DMS 273 (cell line): ENCODE measurements around the gene POU5F1.
"Not testable (repeated sequence)": the region's sequence is repeated elsewhere in the genome, so short reads cannot be mapped to it uniquely, and the experiment has no call there.

Experiments used
- DNase-seq: peaks from one replicate; lab custom pipeline; 2025; ENCODE audit not compliant: unreplicated experiment; lab: John Stamatoyannopoulos, UW

Gene POU5F1

DNA sequence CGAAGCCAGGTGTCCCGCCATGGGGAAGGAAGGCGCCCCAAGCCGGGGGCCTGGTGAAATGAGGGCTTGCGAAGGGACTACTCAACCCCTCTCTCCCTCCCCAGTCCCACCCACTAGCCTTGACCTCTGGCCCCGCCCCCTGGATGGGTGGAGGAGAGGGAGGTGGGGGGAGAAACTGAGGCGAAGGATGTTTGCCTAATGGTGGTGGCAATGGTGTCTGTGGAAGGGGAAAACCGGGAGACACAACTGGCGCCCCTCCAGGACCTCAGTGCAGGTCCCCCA is at the start of gene POU5F1:
POU5F1 (minus strand) TSS at position 83 of the 282 bp plus-strand sequence; CDS start at position 21, 62 bp downstream.
- DNase-seq, result no peak

DNA sequence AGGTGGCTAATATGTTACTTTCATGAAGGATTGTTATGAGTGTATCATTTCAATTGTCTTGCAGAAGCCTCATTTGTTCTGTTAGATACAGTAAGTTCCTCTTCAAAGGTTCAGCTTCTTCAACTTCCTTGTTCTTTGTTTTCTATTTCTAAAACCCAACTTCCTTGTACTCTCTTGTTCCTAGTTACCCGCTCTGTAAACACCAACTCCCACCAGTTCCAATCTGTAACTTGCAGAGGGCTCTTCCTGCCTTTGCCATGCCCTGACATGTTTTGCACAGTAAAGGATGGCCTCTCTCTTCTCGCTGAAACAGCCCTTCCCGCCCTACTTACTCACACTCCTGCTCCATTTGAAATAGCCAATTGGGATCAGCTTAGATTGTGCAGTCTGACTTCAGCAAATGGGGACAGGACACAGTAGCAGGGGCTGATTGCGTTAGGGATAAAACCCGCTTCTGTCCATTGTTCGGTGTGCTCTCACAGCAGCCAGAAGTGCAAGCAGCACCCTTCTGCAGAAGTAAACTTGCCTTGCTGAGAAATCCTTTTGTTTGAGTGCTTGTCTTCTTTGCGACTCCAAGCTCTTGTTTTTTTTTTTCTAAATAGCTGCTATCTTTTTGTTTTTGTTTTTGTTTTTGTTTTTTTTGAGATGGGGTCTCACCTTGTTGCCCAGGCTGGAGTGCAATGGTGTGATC is 45.9 kb upstream of the POU5F1 start:
- DNase-seq, result no peak

DNA sequence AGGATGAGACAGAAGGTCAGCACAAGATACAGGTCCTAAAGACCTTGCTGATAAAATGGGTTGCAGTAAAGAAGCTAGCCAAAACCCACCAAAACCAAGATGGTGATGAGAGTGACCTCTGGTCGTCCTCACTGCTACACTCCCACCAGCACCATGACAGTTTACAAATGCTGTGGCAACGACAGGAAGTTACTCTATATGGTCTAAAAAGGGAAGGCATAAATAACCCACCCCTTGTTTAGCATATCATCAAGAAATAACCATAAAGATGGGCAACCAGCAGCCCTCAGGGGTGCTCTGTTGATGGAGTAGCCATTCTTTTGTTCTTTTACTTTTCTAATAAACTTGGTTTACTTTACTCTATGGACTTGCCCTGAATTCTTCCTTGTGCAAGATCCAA is 44.7 kb upstream of the POU5F1 start:
- DNase-seq, result not testable (repeated sequence)

DNA sequence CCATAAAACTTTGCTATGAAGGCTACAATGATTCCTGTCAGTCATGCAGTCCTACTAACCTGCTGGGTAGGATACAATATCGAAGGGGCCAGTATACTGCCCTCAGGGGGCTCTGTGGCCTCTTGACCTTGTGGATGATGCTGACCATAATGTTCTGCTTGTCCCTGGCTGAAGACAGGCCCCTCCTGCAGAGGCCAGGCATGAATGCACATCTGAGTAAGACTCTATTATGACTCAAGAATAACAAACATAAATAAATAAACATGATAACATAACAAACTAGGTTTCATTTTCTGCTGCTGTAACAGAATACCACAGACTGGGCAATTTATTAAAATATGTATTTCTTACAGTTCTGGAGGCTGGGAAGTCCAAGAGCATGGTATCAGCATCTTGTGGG is 44.0 kb upstream of the POU5F1 start:
- no peak for DNase-seq

GRCh38 chr6:31210741-31211532 is 40.5 kb upstream of the POU5F1 start:
- DNase-seq, result no peak

DNA sequence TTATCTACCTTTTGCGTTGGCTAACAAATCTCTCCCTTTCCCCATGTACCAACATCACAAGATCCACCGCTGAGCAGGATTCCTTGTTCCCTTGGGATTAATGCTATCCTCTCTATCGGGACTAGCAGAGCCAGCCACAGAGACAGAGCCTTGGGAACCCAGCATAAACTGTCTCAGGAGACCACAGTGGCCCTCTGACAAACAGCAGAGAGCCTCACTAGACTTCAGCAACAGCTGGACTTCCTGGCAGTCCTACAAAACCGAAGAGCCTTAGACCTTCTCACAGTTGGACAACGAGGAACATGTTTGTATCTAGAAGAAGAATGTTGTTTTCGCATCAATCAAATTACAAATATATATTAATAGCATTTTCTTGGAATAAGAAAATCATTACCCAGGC is 39.6 kb upstream of the POU5F1 start:
- no peak for DNase-seq

DNA sequence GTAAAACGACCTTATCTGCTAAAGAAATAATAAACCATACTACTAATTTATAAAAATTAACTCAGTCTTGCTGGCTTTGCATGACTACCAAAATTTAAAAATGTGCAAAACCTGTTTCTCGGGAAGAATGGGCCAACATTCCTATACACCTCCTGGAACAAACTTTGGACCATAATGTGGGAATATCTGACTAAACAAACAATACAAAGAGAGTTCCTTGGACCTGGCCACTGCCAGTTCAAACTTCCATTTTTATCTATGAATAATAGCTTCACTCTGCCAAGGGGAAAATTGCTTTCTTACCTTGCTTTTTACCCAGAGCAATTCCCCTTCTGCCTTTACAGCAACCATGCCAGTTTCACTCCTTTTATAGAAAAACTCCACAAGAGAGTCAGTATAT is 38.7 kb upstream of the POU5F1 start:
- no peak for DNase-seq

DNA sequence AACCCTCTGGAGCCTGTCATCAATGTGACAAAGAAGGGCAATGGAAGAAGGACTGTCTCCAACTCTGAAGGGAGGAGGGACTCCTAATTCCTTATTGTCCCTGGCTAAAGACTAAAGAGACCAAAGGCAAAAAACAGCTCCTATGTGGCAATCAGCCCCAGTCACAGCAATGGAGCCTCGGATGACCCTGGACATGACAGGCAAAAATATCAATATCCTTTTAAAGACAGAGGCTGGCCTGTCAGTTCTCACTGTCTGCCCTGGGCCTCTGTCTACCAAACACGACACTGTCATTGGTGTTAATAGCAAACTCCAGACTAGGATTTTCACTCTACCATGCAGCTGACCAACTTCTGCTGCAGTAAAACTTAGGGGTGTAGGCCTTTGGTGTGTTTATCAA is 38.0 kb upstream of the POU5F1 start:
- DNase-seq, result no peak

GRCh38 chr6:31205638-31206037 is 35.2 kb upstream of the POU5F1 start:
- DNase-seq, result no peak

DNA sequence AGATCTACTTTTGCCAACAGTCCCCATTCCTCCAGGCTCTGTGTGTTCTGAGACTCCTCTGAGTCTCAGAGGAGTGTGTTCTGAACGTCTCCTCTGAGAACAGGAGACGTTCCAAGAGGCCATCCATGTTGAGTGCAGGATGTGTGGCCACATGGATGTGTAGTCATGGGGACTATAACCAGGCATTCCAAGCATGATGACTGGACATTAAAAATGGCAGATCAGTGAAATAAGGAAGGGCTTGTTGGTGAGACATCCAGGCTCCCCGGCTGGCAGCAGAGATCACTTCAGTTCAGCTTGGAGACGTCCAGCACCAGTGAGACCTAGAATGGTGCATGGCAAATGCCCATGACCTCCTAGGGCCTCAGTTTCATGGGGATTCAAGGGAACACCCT is 34.3 kb upstream of the POU5F1 start:
- DNase-seq, result no peak

DNA sequence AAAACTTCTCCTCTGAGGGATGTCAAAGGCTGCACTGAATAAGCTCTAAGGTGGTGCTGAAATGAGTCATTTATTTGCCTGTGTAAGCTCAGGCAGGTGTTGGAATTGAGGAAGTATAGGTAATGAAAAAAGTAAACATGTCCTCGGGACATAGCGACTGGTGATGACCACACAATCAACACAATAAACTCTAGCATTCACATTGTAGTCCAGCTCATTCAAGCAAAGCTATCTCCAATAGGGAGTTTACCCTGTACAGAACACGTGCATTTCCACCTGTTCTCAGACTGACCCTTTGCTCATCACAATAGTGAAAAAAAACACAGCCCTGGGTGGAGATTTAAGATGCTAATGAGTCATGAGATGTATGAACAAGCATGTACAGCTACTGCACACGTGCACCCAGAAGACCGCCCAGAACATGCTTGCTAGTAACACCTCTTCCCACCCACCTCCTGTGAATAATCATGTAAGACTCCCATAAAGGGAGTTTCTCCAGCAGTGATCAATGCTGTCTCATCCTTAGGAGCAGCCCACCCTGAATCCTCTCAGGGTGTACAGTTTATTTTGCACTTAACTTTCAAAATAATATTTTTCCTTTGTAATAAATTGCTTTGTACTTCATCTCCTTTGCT is 33.0 kb upstream of the POU5F1 start:
- DNase-seq, result peak; percentile 40

GRCh38 chr6:31202259-31203166 is 32.0 kb upstream of the POU5F1 start:
- DNase-seq, result no peak

DNA sequence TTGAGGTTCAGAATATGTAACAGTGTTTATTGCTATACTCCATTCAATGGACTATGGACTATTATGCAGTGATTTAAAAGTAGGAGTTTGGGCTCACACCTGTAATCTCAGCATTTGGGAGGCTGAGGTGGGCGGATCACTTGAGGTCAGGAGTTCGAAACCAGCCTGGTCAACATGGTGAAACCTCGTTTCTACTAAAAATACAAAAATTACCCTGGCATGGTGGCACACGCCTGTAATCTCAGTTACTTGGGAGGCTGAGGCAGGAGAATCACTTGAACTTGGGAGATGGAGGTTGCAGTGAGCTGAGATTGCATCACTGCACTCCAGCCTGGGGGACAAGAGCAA is 28.6 kb upstream of the POU5F1 start:
- not testable (repeated sequence) for DNase-seq

- peak; percentile 90 for DNase-seq
Observed at GRCh38 chr6:31197559-31198305, 27.2 kb upstream of the POU5F1 start.

GRCh38 chr6:31196251-31197022 is 26.0 kb upstream of the POU5F1 start:
- not testable (repeated sequence) for DNase-seq

GRCh38 chr6:31195308-31195979 is 25.0 kb upstream of the POU5F1 start:
- DNase-seq, result not testable (repeated sequence)

DNA sequence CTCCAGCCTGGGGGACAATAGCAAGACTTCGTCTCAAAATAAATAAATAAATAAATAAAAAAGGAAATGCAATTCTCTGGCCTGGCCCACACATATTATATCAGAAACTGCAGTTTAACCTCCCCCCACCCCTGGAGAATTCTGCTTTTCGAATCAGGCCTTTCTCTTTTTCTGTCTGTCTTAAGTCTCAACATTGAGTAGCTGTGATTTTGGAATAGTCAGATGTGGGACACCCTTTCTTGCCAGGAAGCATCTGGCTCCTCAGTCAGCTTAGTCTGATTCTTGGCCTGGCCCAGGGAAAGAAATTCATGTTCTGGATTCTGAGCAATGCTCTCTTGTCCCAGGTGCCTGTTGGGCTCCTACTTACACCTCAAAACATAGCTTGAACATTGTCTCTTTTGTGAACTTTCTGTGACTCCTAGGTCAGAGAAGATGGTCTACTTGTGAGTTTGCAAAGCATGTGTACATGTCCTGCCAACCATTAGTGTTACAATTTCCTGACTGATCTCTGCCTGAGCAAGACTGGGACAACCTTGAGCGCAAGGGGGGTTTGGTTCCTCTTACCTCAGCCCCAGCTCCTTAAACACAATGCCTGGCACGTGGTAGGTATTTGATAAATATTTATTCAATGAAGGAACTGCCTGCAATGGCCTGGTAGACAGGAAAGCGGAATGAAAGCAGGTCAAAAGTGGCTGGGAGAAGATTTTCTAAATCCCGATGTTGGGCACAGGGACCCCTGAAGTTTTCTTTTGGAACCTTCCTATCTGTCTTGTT is 23.8 kb upstream of the POU5F1 start:
- DNase-seq, result no peak

DNA sequence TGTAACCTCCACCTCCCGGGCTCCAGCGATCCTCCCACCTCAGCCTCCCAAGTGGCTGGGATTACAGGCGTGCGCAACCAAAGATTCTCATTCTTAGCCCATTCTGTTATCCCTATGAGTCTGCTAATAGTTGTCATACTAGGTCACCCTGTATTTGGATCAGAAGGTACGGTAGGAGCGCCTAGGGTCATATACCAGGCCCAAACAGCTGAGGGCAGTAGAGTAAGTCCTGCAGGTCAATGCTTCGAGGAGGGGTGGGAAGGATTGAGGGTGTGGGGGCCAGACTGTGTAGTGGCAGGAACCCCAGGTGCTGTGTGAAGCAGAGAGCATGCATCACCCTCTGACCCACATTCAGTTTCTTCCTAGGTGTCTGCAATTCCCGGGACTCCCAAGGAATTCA is 22.7 kb upstream of the POU5F1 start:
- no peak for DNase-seq
